Measurements from ENCODE around the gene RALGPS2. TPM values are rescaled to one million over a fixed set of nuclear protein-coding genes. Genes with fewer than 3 reads are reported as not detected.

RALGPS2 gene
- total and polyA plus RNA-seq, 2 of the 8 experiments (the other 6 are each of a cell fraction or from before 2014, with no cell fraction given), result 6.7 to 38.0 TPM

GRCh38 chr1:178959543-178960460 is 234.8 kb downstream of the RALGPS2 start:
- no peak overlapping the region for H3K18ac ChIP-seq (ENCODE audit: extremely low read depth, low read length)
- 89% methylated on average over 17 of the region's 17 CpGs; no CpG with 5 or more reads in 1 of the 2 experiments for whole genome bisulfite sequencing, 2 experiments (ENCODE audit: extremely low coverage in 1 of 2, insufficient coverage in 1 of 2, insufficient read length in 1 of 2, insufficient replicate concordance in 2 of 2, low coverage in 1 of 2, low lambda C conversion rate in 2 of 2, missing lambda C conversion rate in 1 of 2)
- no peak overlapping the region for H2BK12ac ChIP-seq (ENCODE audit: low read depth, low read length)
- H3K79me1 ChIP-seq (ENCODE audit: low read depth, low read length), result no peaks in the 10 kb centered on the region
- no peak overlapping the region for H3K14ac ChIP-seq (ENCODE audit: insufficient read length)
- no peak overlapping the region for H3K4me2 ChIP-seq (ENCODE audit: insufficient read depth in 1 of 2, low read depth in 2 of 2, low read length in 2 of 2)
- H3K4ac ChIP-seq (replicated peaks; ENCODE audit: insufficient read length, low read depth, low read length), result no peak overlapping the region
- POLR2A ChIA-PET (ENCODE audit: partially characterized antibody), result interaction anchor here (0.5 to 0.6 kb wide), 2 partner anchors 9 to 329 kb away, joined by 3 read pairs; no protein-coding TSS in a partner anchor
- no peak for FAIRE-seq
- no peaks in the 10 kb centered on the region for H3K27me3 ChIP-seq (replicated peaks in 1 of 4; ENCODE audit: control insufficient read depth in 3 of 4, extremely low read depth in 1 of 4, insufficient read depth in 3 of 4, low read length in 3 of 4)
- CTCF ChIA-PET (ENCODE audit: partially characterized antibody), result interaction anchor here (0.8 to 1.8 kb wide), 3 partner anchors 21 to 41 kb away, joined by 3 to 5 read pairs (median 4); no protein-coding TSS in a partner anchor
- H2AK5ac ChIP-seq (ENCODE audit: low read depth, low read length), result no peak overlapping the region
- H3K4me1 ChIP-seq (replicated peaks in 1 of 4; ENCODE audit: control insufficient read depth in 3 of 4, insufficient read depth in 4 of 4, low read length in 3 of 4), result no peaks in the 10 kb centered on the region
- H2BK20ac ChIP-seq (ENCODE audit: low read length), result no peak overlapping the region
- no peak for DNase-seq (ENCODE audit: low read depth in 1 of 2, low spot score in 2 of 2)
- H4K20me1 ChIP-seq (replicated peaks in 1 of 2; ENCODE audit: control insufficient read depth in 1 of 2, insufficient read depth in 2 of 2, low read length in 2 of 2), result no peaks in the 10 kb centered on the region
- H2BK5ac ChIP-seq (ENCODE audit: low read depth, low read length), result no peak overlapping the region
- peaks cover 0 to 2% of the 10 kb centered on the region in 2 experiments; a peak in 1 of 4 replicates for H3K9me3 ChIP-seq (ENCODE audit: insufficient read depth in 2 of 2, low read depth in 1 of 2, low read length in 1 of 2)
- H3K79me2 ChIP-seq (ENCODE audit: control insufficient read depth in 1 of 2, insufficient read depth in 2 of 2, low read length in 2 of 2), result no peaks in the 10 kb centered on the region
- H4K91ac ChIP-seq (replicated peaks; ENCODE audit: insufficient read length, low read length), result no peak overlapping the region
- no peak overlapping the region for H2AFZ ChIP-seq (ENCODE audit: low read length)
- no peak overlapping the region for H4K5ac ChIP-seq (ENCODE audit: insufficient read length, low read depth, low read length)
- no peak overlapping the region for H3K23ac ChIP-seq (ENCODE audit: insufficient read length)
- no peak overlapping the region for H4K8ac ChIP-seq (ENCODE audit: extremely low read depth, insufficient read depth, low read length)
- no peak for TF ChIP-seq EZH2 (IDR thresholded peaks at IDR 0.05; ENCODE audit: low read depth, low read length, severe bottlenecking)
- no peak for TF ChIP-seq GTF2F1 (IDR thresholded peaks at IDR 0.05; ENCODE audit: borderline replicate concordance, low read depth, low read length)
- no peak for TF ChIP-seq TEAD4 (IDR thresholded peaks at IDR 0.05; ENCODE audit: low read depth, low read length)
- TF ChIP-seq MAFK (IDR thresholded peaks at IDR 0.05; ENCODE audit: low read depth, low read length), result no peak
- H2BK15ac ChIP-seq (ENCODE audit: low read length), result no peak overlapping the region
- no peak overlapping the region for H3K56ac ChIP-seq (replicated peaks; ENCODE audit: insufficient read length, low read depth, low read length)
- no peak overlapping the region for H3K4me3 ChIP-seq (ENCODE audit: extremely low read depth in 1 of 4, insufficient read depth in 2 of 4, low read depth in 3 of 4, low read length in 4 of 4)
- no peaks in the 10 kb centered on the region for H3K36me3 ChIP-seq (ENCODE audit: control insufficient read depth in 2 of 4, insufficient read depth in 4 of 4, low read length in 3 of 4)
- H3K27ac ChIP-seq (ENCODE audit: low read depth, low read length), result no peak overlapping the region
- H3K9ac ChIP-seq (replicated peaks in 1 of 4; ENCODE audit: extremely low read depth in 1 of 4, low read depth in 3 of 4, low read length in 3 of 4), result no peak overlapping the region
- no peak overlapping the region for H2BK120ac ChIP-seq (replicated peaks; ENCODE audit: low read depth, low read length)
- no peaks in the 10 kb centered on the region for H3K23me2 ChIP-seq (ENCODE audit: low read depth, low read length)
